ENCODE measurements around the gene BCR.
A peak's percentile ranks its signal among the peaks of the same experiment; 100 is the strongest.

BCR gene

GRCh38 chr22:23218053-23218866 is 38.0 kb downstream of the BCR start:
- no peak for DNase-seq

- peak in 1 of 2 experiments; percentile 30 for DNase-seq
Observed at GRCh38 chr22:23218867-23219251, 38.5 kb downstream of the BCR start.

DNA sequence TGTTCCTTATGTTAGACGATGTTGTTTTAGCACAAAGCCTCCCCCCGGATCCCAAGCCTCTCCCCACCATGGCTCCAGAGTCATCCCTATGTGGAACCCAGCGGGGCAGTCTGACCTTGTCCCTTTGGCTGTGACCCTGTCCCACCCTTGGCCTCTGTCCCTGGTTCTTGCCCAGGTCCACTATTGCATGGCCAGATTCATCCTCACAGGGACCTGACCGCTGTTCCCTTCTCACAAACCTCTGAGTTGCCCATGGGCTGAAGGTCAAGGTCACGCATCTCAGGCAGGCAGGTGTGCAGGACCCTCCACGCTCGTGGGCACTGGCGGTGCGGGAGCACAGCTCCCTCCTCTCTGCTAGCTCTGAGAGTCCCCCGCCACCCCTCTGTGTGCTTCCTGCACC is 39.0 kb downstream of the BCR start:
- no peak for DNase-seq

- DNase-seq = no peak
Observed at GRCh38 chr22:23219822-23220484, 39.6 kb downstream of the BCR start.

DNA sequence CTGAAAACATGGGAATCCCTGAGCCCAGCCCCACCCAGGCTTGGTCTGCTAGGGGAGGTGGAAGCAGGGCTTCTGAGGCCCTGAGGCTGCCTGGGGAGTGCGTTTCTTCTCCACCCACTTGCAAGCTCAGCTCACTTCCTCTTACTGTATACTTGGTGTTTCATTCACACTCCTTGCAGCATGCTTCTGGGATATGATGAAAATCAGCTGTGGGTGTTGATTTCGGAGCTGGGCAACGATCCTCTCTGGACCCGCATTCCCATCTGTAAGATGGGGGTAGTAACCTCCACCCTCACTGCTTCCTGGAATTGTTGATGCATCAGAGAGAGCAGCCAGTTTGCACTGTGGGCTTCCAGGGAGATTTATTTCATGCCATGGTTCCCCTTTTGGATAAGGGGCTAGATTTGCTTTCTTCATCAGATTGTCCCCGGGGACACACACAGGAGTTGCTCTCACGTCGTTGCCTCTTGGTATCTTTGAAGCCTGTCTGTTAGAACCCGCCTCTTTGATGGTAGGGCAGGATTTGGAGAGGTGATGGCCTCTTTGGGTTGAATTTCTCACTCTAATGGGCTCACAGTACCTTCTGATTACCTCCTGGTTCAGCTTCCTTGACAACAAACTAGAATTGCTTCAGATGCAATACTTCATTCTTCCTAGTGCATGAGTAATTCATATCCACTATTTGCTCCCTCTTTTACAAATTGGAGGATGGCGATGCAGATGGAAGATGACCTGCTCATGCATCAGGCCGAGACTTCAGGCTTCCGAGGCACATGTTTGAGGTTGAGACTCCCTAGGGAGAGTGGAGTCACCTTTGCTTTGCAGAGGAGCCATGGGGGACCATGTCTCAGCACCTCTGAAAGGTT is 40.4 kb downstream of the BCR start:
- DNase-seq = no peak

DNA sequence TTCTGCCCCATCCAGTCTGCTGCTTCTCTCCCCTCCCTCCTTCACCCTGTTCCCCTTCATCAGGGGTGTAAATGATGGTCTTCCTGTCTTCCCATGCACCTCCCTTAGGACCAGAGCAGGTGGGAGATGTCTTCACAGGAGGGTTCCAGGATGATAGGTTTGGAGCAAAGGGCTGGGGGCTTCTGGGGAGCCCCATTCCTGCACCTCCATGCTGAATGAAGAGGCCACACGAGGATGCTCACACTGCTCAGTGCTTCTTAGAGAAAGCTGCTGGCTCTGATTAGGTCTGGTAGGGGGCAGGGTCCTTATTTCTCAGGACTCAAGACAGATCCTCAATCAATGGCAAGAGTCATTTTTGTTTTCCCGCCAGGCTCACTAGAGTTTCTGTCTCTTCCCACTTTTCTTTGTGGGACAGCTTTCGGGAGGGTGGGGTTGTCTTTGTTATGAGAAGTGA is 41.1 kb downstream of the BCR start:
- no peak for DNase-seq

- no peak for DNase-seq
Observed at GRCh38 chr22:23222033-23222792, 41.9 kb downstream of the BCR start.

GRCh38 chr22:23222793-23223568 is 42.7 kb downstream of the BCR start:
- no peak for DNase-seq

- no peak for DNase-seq
Observed at GRCh38 chr22:23223569-23224317, 43.4 kb downstream of the BCR start.

DNA sequence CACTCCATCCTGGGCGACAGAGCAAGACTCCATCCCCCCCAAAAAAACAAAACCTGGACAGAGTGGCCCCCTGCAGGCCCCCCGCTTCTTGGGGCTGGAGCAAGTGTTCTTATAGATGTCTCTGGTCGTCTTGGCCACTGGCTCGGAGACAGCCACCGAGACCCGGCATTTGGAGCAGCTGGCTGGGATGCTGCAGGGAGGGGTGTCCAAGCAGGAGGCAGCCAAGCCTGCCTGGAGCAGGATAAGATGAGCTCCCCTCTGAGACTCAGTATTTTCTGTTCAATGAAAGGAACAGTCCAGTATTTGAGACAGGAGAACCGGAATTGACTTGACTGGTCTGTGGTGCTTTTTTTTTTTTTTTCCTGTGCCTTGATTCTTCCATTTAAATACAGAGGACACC is 44.5 kb downstream of the BCR start:
- DNase-seq = no peak

GRCh38 chr22:23225337-23225723 is 45.0 kb downstream of the BCR start:
- no peak for DNase-seq

- no peak for DNase-seq
Observed at GRCh38 chr22:23225724-23226496, 45.6 kb downstream of the BCR start.

DNA sequence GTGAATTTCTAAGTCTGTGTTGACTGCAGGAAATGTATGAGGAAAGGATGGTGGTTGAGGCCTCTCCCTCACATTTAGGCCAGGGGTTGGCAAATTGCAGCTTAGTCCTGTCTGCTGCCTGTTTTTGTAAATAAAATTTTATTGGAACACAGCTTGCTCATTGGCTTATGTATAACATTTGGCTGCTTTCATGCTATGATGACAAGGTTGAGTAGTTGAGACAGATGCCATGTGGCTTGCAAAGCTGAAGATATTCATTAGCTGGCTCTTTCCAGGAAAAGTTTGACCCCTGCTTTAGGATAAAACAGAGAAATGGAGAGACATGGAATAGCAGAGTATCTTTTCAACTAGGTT is 46.2 kb downstream of the BCR start:
- no peak for DNase-seq

GRCh38 chr22:23227380-23227779 is 47.1 kb downstream of the BCR start:
- no peak for DNase-seq

DNA sequence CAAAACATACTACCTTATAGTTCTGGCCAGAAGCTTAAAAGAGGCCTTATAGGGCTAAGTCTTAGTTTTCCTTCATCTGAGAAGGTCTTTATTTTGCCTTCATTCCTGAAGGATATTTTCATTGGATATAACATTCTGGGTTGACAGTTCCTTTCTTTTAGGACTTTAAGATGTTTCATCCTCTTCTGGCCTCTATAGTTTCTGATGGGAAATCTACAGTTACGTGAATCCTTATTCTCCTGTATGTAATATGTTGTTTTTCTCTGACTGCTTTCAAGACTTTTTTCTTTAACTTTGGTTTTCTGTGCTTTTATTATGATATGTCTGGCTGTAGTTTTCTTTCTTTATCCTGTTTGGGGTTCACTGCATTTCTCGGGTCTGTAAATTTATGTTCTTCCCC is 48.2 kb downstream of the BCR start:
- no peak for DNase-seq

DNA sequence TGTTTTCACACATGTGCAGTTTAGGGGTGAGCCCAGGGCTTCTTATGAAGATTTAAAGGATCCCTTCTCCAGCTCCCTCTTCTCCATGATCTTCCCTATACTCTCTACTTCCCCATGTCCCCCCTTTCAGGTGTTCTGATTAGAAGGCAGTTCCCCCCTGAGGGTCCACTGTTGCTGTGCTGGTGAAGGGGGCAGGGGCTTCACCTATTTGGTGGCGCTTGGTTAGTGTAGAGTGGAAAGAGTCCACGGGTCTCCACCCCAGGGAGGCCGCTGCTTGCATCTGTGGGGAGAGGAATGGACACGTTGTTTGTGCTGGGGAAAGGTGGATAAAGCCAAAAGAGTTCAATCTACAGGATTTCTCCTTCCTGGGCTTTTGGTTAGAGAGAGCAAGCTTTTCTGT is 49.3 kb downstream of the BCR start:
- DNase-seq = no peak

GRCh38 chr22:23230348-23231068 is 50.2 kb downstream of the BCR start:
- DNase-seq = no peak

GRCh38 chr22:23231471-23232093 is 51.3 kb downstream of the BCR start:
- DNase-seq = no peak

All from cerebellar nuclear complex (tissue), 1 donor.